ENCODE results near the gene CEP131. TPM values are rescaled to one million over a fixed set of nuclear protein-coding genes. Genes with fewer than 3 reads are reported as not detected.
A peak's percentile ranks its signal among the peaks of the same experiment; 100 is the strongest.

The CEP131 gene
- total RNA-seq, 4 donors from 2014 or later = 9.2 to 35.0 (median 20.9) TPM

DNA sequence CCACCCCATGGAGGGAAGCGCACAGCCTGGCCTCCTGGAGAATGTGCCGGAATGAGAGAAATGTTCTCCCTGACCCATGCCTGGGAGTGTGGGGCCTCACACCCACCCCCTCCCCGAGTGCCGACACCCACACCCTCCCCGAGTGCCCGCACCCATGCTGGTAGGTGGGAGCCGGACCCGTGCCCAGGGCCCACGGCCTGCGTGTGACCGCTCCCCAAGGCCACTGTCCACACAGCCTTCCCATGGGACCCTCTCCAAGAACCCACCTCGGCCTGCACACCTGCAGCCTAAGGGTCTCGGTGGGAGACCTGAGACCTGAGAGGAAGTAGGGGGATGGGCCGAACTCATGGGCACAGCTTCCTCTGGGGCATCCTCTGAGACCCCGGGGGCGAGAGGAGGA is 60.8 kb downstream of the CEP131 start:
- WGBS, 2 donors = 83 to 91% methylated on average over 5 to 9 of the region's 16 CpGs
- H3K27me3 ChIP-seq = peaks cover 0 to 9% of the 10 kb centered on the region in 2 donors
- H3K4me3 ChIP-seq = no peak overlapping the region
- DNase-seq (ENCODE audit: low spot score in 2 of 2) = no peak
- peaks cover 0 to 43% (median 3%) of the 10 kb centered on the region in 4 donors for H3K4me1 ChIP-seq
- peak overlapping the region in 1 of 4 donors; percentile 60 for H3K27ac ChIP-seq
- no peaks in the 10 kb centered on the region for H3K36me3 ChIP-seq
- TF ChIP-seq POLR2A (IDR thresholded peaks at IDR 0.05) = no peak
- TF ChIP-seq, protein P1, sequence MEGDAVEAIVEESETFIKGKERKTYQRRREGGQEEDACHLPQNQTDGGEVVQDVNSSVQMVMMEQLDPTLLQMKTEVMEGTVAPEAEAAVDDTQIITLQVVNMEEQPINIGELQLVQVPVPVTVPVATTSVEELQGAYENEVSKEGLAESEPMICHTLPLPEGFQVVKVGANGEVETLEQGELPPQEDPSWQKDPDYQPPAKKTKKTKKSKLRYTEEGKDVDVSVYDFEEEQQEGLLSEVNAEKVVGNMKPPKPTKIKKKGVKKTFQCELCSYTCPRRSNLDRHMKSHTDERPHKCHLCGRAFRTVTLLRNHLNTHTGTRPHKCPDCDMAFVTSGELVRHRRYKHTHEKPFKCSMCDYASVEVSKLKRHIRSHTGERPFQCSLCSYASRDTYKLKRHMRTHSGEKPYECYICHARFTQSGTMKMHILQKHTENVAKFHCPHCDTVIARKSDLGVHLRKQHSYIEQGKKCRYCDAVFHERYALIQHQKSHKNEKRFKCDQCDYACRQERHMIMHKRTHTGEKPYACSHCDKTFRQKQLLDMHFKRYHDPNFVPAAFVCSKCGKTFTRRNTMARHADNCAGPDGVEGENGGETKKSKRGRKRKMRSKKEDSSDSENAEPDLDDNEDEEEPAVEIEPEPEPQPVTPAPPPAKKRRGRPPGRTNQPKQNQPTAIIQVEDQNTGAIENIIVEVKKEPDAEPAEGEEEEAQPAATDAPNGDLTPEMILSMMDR (IDR thresholded peaks at IDR 0.05) = no peak
- TF ChIP-seq EP300 (IDR thresholded peaks at IDR 0.05) = no peak
- H3K9me3 ChIP-seq = no peaks in the 10 kb centered on the region

DNA sequence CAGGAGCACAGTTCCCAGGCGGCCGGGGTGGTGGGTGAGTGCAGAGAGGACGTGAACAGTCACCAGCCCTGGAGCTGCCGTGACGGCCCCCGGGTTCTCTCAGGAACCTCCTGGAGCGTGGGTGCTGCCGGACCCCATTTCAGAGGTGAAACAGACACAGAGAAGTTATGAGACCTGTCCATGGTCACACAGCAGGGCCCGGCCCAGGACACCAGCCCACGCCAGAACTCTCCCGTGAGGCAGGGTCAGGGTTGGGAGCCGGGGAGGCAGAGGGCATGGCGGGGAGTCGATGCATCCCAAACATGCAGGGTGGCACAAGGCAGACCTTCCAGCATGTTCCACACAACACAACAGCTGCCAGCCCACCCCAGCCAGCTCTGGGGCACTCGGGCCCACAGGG is 61.2 kb downstream of the CEP131 start:
- Histone ChIP-seq H3K9me3 (no peaks in the 10 kb centered on the region), H3K4me1 (peaks cover 0 to 43% (median 3%) of the 10 kb centered on the region in 4 donors), H3K27me3 (peaks cover 0 to 5% of the 10 kb centered on the region in 2 donors), H3K27ac (peak overlapping the region in 1 of 4 donors; percentile 60), H3K36me3 (no peaks in the 10 kb centered on the region), H3K4me3 (no peak overlapping the region)
- TF ChIP-seq EP300 (IDR thresholded peaks at IDR 0.05) (no peak), POLR2A (IDR thresholded peaks at IDR 0.05) (no peak)
- TF ChIP-seq, protein P1 (IDR thresholded peaks at IDR 0.05) = no peak
- 76 to 82% methylated on average over 14 to 15 of the region's 15 CpGs for WGBS, 2 donors
- no peak for DNase-seq (ENCODE audit: low spot score in 2 of 2)

DNA sequence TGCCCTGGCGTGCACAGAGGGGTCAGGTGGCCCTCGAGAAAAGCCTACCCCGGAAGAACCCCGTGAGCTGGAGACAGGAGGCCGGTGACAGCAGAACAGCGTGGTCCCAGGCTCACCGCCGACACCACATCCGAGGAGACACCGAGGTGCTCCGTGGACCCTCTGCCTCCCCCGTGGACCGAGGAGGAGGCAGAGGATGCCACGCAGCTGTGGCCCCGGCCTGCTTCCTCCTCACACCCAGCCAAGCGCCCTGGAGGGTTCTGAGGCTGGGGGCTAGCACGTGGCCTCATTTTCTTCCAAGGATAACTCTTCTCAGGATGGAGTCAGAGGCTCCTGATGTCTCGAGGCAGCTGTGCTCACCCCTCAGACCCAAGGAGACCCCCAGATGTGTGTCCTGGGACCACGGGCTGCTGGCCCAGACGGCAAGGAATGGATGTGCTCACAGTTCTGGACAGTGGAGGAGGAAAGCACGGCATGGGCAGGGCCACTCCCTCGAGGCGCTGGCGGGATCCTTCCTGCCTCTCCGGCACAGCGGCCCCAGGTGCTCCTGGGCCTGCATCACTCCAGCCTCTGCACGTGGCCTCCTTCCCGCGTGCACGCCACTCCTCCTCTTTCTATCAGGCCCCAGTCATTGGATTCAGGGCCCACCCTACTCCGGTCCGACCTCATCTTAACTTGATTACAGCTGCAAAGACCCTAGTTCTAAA is 61.9 kb downstream of the CEP131 start:
- H3K9me3 ChIP-seq = no peaks in the 10 kb centered on the region
- H3K4me3 ChIP-seq = no peak overlapping the region
- H3K27ac ChIP-seq = peak overlapping the region in 2 of 4 donors; percentile 30 to 60
- no peaks in the 10 kb centered on the region for H3K36me3 ChIP-seq
- no peak for DNase-seq (ENCODE audit: low spot score in 2 of 2)
- TF ChIP-seq, protein P1 (IDR thresholded peaks at IDR 0.05) = no peak
- TF ChIP-seq POLR2A (IDR thresholded peaks at IDR 0.05) = no peak
- TF ChIP-seq EP300 (IDR thresholded peaks at IDR 0.05) = no peak
- 66 to 74% methylated on average over 26 to 30 of the region's 32 CpGs for WGBS, 2 donors
- H3K4me1 ChIP-seq = peaks cover 0 to 39% (median 3%) of the 10 kb centered on the region in 4 donors
- H3K27me3 ChIP-seq = peaks cover 0 to 3% of the 10 kb centered on the region in 2 donors

DNA sequence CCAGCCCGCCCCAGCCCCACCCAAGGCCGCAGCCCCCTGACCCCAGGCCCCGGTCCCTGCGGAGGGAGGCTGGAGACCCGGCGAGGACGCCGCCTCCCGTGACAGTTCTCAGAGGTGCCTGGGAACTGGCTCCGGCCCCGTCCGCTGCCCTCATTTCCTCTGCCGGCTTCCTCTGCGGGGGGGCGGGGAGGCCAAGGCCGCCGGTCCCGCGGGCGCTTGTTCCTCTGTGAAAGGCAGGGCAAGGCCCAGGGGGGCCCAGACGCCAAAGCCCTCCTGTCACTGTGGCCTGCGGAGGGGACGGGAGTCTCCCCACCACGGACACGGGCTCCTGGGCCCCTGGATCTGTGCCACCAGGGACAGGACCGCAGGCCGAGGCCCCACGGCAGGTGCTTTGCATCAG is 62.5 kb downstream of the CEP131 start:
- Histone ChIP-seq H3K27me3 (no peaks in the 10 kb centered on the region), H3K4me3 (peak overlapping the region; percentile 7 to 31 (median 22)), H3K36me3 (no peaks in the 10 kb centered on the region), H3K27ac (peak overlapping the region; percentile 28 to 60 (median 33)), H3K9me3 (no peaks in the 10 kb centered on the region), H3K4me1 (peaks cover 0 to 34% (median under 1%) of the 10 kb centered on the region in 4 donors)
- no peak for DNase-seq (ENCODE audit: low spot score in 2 of 2)
- 26 to 78% methylated on average over 10 to 20 of the region's 28 CpGs for WGBS, 2 donors
- TF ChIP-seq EP300 (IDR thresholded peaks at IDR 0.05) (no peak), POLR2A (IDR thresholded peaks at IDR 0.05) (no peak)
- TF ChIP-seq, protein P1 (IDR thresholded peaks at IDR 0.05) = no peak

DNA sequence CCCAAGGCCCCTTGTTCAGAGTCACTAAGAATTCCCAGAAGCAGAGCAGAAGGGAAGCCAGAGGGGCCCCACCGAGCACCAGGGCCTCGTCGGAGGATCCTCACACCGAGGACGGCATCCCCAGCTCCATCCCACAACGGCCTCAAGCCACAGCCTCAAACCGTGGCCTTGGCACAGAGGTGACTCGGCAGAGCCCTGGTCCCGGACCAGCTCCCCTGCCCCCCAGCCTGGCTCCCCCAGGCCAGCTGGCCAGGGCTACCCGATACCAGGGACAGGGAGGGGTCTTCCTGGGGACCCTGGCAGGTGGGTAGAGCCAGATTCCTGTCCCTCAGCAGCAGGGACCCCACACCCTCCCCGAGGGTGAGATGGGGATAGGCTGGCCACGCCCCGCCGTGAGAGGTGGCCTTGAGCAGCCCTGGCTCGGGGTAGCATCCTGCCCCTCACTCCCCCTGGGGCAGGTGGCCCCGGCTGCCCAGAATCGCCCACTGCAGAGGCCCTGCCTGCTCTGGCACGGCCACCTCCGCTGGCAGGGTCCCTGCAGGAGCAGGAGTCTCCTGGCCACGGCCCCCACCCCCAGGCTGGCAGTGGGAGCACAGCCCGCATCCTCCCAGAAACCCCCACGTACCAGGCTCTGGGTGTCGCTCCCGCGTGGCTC is 63.0 kb downstream of the CEP131 start:
- TF ChIP-seq EP300 (IDR thresholded peaks at IDR 0.05) = no peak
- TF ChIP-seq, protein P1 (IDR thresholded peaks at IDR 0.05) = no peak
- TF ChIP-seq POLR2A (IDR thresholded peaks at IDR 0.05) = no peak
- WGBS, 2 donors = 70 to 71% methylated on average over 11 of the region's 25 CpGs
- Histone ChIP-seq H3K9me3 (no peaks in the 10 kb centered on the region), H3K4me1 (peaks cover 0 to 28% (median 0%) of the 10 kb centered on the region in 4 donors), H3K27me3 (no peaks in the 10 kb centered on the region), H3K27ac (peak overlapping the region; percentile 28 to 60 (median 33)), H3K36me3 (no peaks in the 10 kb centered on the region), H3K4me3 (peak overlapping the region; percentile 7 to 31 (median 22))
- no peak for DNase-seq (ENCODE audit: low spot score in 2 of 2)

Measured in tibial nerve (tissue), 4 donors.